Measurements from ENCODE around the gene SLX4IP.

DNA sequence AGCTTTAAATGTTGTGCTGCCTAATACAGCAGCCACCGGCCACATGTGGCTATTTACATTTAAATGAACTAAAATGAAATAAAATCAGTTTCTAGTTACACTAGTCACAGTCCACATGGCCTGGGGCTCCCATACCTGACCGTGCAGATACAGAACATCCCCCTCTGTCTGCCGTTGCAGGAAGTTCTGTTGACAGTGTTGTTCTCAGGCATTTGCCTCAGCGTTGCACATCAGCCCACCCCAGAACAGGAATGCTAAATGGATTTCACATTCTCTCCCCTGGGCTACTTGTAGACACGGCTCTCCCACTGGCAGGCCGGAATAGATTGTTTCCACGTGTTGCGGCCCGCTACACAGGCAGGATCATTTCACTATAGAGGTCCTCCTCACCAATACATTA is 212.4 kb downstream of the SLX4IP start:
- TF ChIP-seq, protein P1, sequence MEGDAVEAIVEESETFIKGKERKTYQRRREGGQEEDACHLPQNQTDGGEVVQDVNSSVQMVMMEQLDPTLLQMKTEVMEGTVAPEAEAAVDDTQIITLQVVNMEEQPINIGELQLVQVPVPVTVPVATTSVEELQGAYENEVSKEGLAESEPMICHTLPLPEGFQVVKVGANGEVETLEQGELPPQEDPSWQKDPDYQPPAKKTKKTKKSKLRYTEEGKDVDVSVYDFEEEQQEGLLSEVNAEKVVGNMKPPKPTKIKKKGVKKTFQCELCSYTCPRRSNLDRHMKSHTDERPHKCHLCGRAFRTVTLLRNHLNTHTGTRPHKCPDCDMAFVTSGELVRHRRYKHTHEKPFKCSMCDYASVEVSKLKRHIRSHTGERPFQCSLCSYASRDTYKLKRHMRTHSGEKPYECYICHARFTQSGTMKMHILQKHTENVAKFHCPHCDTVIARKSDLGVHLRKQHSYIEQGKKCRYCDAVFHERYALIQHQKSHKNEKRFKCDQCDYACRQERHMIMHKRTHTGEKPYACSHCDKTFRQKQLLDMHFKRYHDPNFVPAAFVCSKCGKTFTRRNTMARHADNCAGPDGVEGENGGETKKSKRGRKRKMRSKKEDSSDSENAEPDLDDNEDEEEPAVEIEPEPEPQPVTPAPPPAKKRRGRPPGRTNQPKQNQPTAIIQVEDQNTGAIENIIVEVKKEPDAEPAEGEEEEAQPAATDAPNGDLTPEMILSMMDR (IDR thresholded peaks at IDR 0.05), result peak in 3 of 6 experiments; percentile 7 to 17 (median 11)
- TF ChIP-seq POLR2A (IDR thresholded peaks at IDR 0.05), result no peak

Measured in adrenal gland (tissue), 5 donors.